ENCODE data around the gene KLF2. TPM values are rescaled to one million over a fixed set of nuclear protein-coding genes. Genes with fewer than 3 reads are reported as not detected.

Gene KLF2
- total RNA-seq, 3 donors from 2014 or later: 12.0 to 23.3 (median 21.8) TPM

DNA sequence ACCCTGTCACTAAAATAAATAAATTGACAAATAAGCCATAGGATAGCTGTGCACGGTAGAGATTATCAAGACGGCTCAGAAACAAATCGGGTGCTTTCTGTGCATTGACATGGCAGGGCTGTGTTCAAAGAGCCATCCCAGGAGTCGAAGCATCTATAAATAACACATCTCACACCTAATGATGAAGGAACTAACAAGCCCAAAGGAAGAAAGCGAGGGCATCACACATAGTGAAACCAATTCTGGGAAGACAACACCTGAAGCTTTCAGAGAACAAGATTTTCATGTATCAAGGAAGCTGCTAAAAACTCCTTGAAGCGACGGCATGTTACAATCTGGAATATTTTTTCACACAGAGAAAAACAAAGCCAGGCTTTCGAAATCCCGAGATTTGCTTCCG, 36.1 kb downstream of the KLF2 start:
- no peak for DNase-seq (ENCODE audit: low spot score in 2 of 2)
- Histone ChIP-seq H3K27ac (no peak overlapping the region), H3K4me1 (no peaks in the 10 kb centered on the region), H3K36me3 (no peaks in the 10 kb centered on the region), H3K9me3 (no peaks in the 10 kb centered on the region), H3K27me3 (no peaks in the 10 kb centered on the region), H3K4me3 (no peak overlapping the region)
- TF ChIP-seq POLR2A (IDR thresholded peaks at IDR 0.05) (no peak), CTCF (IDR thresholded peaks at IDR 0.05) (no peak), POLR2AphosphoS5 (IDR thresholded peaks at IDR 0.05) (no peak)
- intact Hi-C loops (cut with DNase I; ENCODE audit: low total_unique reads): no loop called here

DNA sequence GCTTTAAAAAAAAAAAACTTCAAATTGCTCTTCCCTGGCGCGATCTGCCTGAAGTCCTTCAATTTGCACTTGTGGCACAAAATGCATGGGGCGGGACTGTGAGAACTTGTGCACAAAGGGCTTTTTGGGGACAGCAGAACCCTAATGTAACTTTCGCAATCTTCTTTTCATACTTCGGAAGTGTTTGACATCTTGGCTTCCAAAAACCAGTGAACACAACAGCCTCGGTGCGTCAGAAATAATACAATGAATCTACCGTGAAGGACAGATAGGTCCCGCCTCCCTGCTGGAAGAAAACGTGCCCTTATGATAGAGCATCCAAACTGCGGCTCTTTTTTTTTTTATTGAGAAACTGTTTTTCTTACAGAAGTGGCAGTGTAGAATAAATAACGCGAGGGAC, 36.6 kb downstream of the KLF2 start:
- Histone ChIP-seq H3K27me3 (no peaks in the 10 kb centered on the region), H3K36me3 (no peaks in the 10 kb centered on the region), H3K4me3 (no peak overlapping the region), H3K9me3 (no peaks in the 10 kb centered on the region), H3K27ac (peak overlapping the region in 1 of 2 donors; percentile 13), H3K4me1 (no peaks in the 10 kb centered on the region)
- intact Hi-C loops (cut with DNase I; ENCODE audit: low total_unique reads): no loop called here
- no peak for DNase-seq (ENCODE audit: low spot score in 2 of 2)
- TF ChIP-seq POLR2AphosphoS5 (IDR thresholded peaks at IDR 0.05) (no peak), POLR2A (IDR thresholded peaks at IDR 0.05) (no peak), CTCF (IDR thresholded peaks at IDR 0.05) (no peak)

DNA sequence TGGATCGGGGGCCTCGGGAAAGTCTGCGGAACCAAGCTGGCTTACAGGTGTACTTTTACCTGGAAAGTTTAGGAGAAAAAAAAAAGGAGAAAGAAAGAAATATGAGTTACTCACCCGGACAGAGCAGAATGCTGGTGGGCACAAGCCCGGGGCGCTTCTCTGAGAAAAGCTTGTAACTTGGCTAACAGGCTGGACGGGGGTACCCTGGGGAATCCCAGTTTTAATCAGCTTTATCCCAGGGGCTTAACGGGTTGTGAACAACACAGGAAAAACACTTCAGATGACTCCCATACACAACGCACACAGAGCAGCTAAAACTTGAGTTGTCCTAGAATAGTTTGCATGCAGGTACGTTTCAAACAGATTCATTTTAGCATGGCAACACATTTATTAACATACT, 37.3 kb downstream of the KLF2 start:
- Histone ChIP-seq H3K4me3 (no peak overlapping the region), H3K9me3 (no peaks in the 10 kb centered on the region), H3K27me3 (no peaks in the 10 kb centered on the region), H3K27ac (no peak overlapping the region), H3K36me3 (no peaks in the 10 kb centered on the region), H3K4me1 (no peaks in the 10 kb centered on the region)
- TF ChIP-seq CTCF (IDR thresholded peaks at IDR 0.05) (no peak), POLR2AphosphoS5 (IDR thresholded peaks at IDR 0.05) (no peak), POLR2A (IDR thresholded peaks at IDR 0.05) (no peak)
- DNase-seq (ENCODE audit: low spot score in 2 of 2): no peak
- intact Hi-C loops (cut with DNase I; ENCODE audit: low total_unique reads): no loop called here

GRCh38 chr19:16363133-16363851, 38.7 kb downstream of the KLF2 start:
- Histone ChIP-seq H3K4me3 (no peak overlapping the region), H3K27me3 (no peaks in the 10 kb centered on the region), H3K27ac (peak overlapping the region; percentile 29 to 48), H3K36me3 (no peaks in the 10 kb centered on the region), H3K9me3 (no peaks in the 10 kb centered on the region), H3K4me1 (no peaks in the 10 kb centered on the region)
- TF ChIP-seq CTCF (IDR thresholded peaks at IDR 0.05) (no peak), POLR2A (IDR thresholded peaks at IDR 0.05) (no peak)
- DNase-seq (ENCODE audit: low spot score in 2 of 2): peak; percentile 39 to 66
- intact Hi-C loops (cut with DNase I; ENCODE audit: low total_unique reads): no loop called here

DNA sequence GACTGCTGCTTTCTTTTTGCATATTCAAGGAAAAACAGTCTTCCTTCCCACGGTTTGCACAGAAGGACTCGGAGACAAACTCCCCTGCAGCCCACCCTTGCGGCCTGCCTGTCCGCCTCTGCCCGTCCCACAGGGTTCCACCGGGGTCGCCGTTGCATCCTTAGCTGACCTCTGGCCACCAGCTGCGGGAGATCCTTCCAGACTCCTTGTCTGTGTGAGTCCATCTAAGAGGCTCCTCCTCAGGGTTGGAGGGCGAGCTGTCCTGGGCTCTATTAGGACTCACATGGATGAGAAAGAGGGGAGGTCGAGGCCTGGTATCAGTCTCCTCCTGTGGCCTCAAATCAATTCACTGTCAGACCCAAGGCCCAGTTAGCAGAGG, 39.2 kb downstream of the KLF2 start:
- no peaks in the 10 kb centered on the region for H3K4me1 ChIP-seq
- no peak overlapping the region for H3K4me3 ChIP-seq
- no peak for DNase-seq (ENCODE audit: low spot score in 2 of 2)
- no peaks in the 10 kb centered on the region for H3K9me3 ChIP-seq
- H3K27me3 ChIP-seq: no peaks in the 10 kb centered on the region
- no peaks in the 10 kb centered on the region for H3K36me3 ChIP-seq
- intact Hi-C loops (cut with DNase I; ENCODE audit: low total_unique reads): no loop called here
- TF ChIP-seq POLR2AphosphoS5 (IDR thresholded peaks at IDR 0.05) (no peak), CTCF (IDR thresholded peaks at IDR 0.05) (no peak), POLR2A (IDR thresholded peaks at IDR 0.05) (no peak)
- peak overlapping the region in 1 of 2 donors; percentile 48 for H3K27ac ChIP-seq
